H1 (cell line): Measurements from ENCODE around the gene TMEM187. TPM values are rescaled to one million over a fixed set of nuclear protein-coding genes. Genes with fewer than 3 reads are reported as not detected.

Experiments used
- BRCA1 ChIP-seq: IDR thresholded peaks from 2 replicates; pipeline ENCODE4 v1.6.1; 2012; ENCODE audit warnings: low read depth, low read length, improper control_type of control experiment
- CTBP2 ChIP-seq: IDR thresholded peaks from 2 replicates; pipeline ENCODE4 v1.7.0; 2011; ENCODE audit warnings: borderline replicate concordance, mild to moderate bottlenecking, moderate library complexity, mixed read lengths, low read length; ENCODE audit not compliant: insufficient read depth, insufficient read length
- NANOG ChIP-seq: IDR thresholded peaks from 2 replicates; pipeline ENCODE4 v1.6.1; 2011; ENCODE audit warnings: low read length, low read depth, mild to moderate bottlenecking, inconsistent platforms; ENCODE audit not compliant: insufficient read depth, poor library complexity, severe bottlenecking
- RFX5 ChIP-seq: IDR thresholded peaks from 2 replicates; pipeline ENCODE4 v1.6.1; 2011; ENCODE audit warnings: low read depth, low read length, improper control_type of control experiment, borderline replicate concordance
- TBP ChIP-seq: IDR thresholded peaks from 2 replicates; pipeline ENCODE4 v1.6.1; 2011; ENCODE audit warnings: low read depth, low read length, improper control_type of control experiment
- TEAD4 ChIP-seq: IDR thresholded peaks from 2 replicates; pipeline ENCODE4 v1.6.1; 2012; ENCODE audit warnings: low read depth, low read length, inconsistent platforms, mixed read lengths
- polyA plus RNA-seq, 7 experiments: library from polyadenylated mRNA; depleted of rRNA in 3 of 7; stranded (reverse) in 5 of 7; unstranded in 2 of 7; fragments of >200 nt in 5 of 7; fragments of 200-250 nt in 2 of 7; gene quantifications; 1 replicate in 5 of 7; 2 replicates in 1 of 7; 4 replicates in 1 of 7; pipeline versions ENCODE4 v1.2.1 to v1.2.3, GENCODE V29; 2011 to 2013; ENCODE audit warnings: missing spikeins in 2 of 7, mixed read lengths in 2 of 7
- total RNA-seq: library from RNA; stranded (reverse); fragmentation: NEBNext Ultra II Directional; extraction: Animal tissue kit (Norgen Biotek cat#: 25700); gene quantifications from 2 replicates; pipeline ENCODE4 v1.2.1, GENCODE V29; 2021
- TF ChIP-seq, protein P1 (sequence below): IDR thresholded peaks from 2 replicates; pipeline ENCODE4 v1.6.1; 2011; ENCODE audit warnings: low read length, improper control_type of control experiment

The TMEM187 gene
- total and polyA plus RNA-seq, 2 of the 8 experiments (the other 6 are each of a cell fraction or from before 2014, with no cell fraction given), result 5.0 to 14.5 TPM

DNA sequence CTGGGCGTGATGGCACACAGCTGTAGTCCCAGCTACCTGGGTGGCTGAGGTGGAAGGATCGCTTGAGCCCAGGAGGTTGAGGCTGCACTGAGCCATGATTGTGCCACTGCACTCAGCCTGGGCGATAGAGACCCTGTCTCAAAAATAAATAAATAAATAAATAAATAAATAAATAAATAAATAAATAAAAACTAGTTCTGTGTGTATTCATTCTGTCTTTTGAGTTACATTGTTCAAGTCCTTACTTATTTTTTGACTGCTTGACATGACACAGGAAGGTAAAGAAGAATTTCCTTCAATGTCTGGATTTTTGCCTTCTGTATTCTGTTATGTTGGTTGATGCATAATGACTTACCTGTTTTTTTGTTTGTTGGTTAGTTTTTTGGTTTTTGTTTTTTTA, 35.5 kb upstream of the TMEM187 start (continued):
- no peak for TF ChIP-seq TEAD4
- TF ChIP-seq, protein P1, sequence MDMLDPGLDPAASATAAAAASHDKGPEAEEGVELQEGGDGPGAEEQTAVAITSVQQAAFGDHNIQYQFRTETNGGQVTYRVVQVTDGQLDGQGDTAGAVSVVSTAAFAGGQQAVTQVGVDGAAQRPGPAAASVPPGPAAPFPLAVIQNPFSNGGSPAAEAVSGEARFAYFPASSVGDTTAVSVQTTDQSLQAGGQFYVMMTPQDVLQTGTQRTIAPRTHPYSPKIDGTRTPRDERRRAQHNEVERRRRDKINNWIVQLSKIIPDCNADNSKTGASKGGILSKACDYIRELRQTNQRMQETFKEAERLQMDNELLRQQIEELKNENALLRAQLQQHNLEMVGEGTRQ, result no peak
- TF ChIP-seq RFX5, result no peak
- no peak for TF ChIP-seq TBP
- TF ChIP-seq NANOG, result no peak
- TF ChIP-seq BRCA1, result no peak
- no peak for TF ChIP-seq CTBP2
